GM23248 (cell line): Measurements from ENCODE around the gene TRAPPC2L. TPM values are rescaled to one million over a fixed set of nuclear protein-coding genes. Genes with fewer than 3 reads are reported as not detected.
"Not testable (repeated sequence)": the region's sequence is repeated elsewhere in the genome, so short reads cannot be mapped to it uniquely, and the experiment has no call there.

Experiments
- DNase-seq: peaks from one replicate; pipeline ENCODE4 v3.0.0-alpha.2; 2015
- H2AFZ ChIP-seq: fragments of 200-600 bp; sonication (generic); 2 replicates; pipeline ENCODE4 v1.6.1; 2016; ENCODE audit warnings: antibody characterized with exemption
- H3F3A ChIP-seq: fragments of 200-600 bp; sonication (generic); 2 replicates; pipeline ENCODE4 v1.6.1; 2016; ENCODE audit warnings: mild to moderate bottlenecking, antibody characterized with exemption, mixed run types; ENCODE audit not compliant: insufficient read depth
- H3K27ac ChIP-seq: fragments of 200-600 bp; sonication (generic); 2 replicates; pipeline ENCODE4 v1.5.1; 2016; ENCODE audit warnings: mild to moderate bottlenecking
- H3K27me3 ChIP-seq: fragments of 200-600 bp; sonication (generic); replicated peaks from 2 replicates; pipeline ENCODE4 v1.6.1; 2016; ENCODE audit warnings: mild to moderate bottlenecking; ENCODE audit not compliant: insufficient read depth
- H3K36me3 ChIP-seq: fragments of 200-600 bp; sonication (generic); 2 replicates; pipeline ENCODE4 v1.6.1; 2016; ENCODE audit warnings: low read depth, mild to moderate bottlenecking
- H3K4me1 ChIP-seq: fragments of 200-600 bp; sonication (generic); 2 replicates; pipeline ENCODE4 v1.6.1; 2016; ENCODE audit warnings: mild to moderate bottlenecking; ENCODE audit not compliant: insufficient read depth
- H3K4me2 ChIP-seq: fragments of 200-600 bp; sonication (generic); one replicate; pipeline ENCODE4 v1.6.1; 2016; ENCODE audit warnings: mild to moderate bottlenecking; ENCODE audit not compliant: unreplicated experiment
- H3K4me3 ChIP-seq: fragments of 200-600 bp; sonication (generic); 2 replicates; pipeline ENCODE4 v1.5.1; 2016; ENCODE audit warnings: mild to moderate bottlenecking
- H3K79me2 ChIP-seq: fragments of 200-600 bp; sonication (generic); 2 replicates; pipeline ENCODE4 v1.6.1; 2016; ENCODE audit warnings: mild to moderate bottlenecking; ENCODE audit not compliant: insufficient read depth
- H3K9ac ChIP-seq: fragments of 200-600 bp; sonication (generic); 2 replicates; pipeline ENCODE4 v1.6.1; 2016; ENCODE audit warnings: mild to moderate bottlenecking
- H3K9me2 ChIP-seq: fragments of 200-600 bp; sonication (generic); 2 replicates; pipeline ENCODE4 v1.6.1; 2016; ENCODE audit warnings: mixed run types, mild to moderate bottlenecking, moderate library complexity; ENCODE audit not compliant: insufficient read depth
- H3K9me3 ChIP-seq: fragments of 200-600 bp; sonication (generic); one replicate; pipeline ENCODE4 v1.6.1; 2017; ENCODE audit warnings: low read depth
- H4K20me1 ChIP-seq: fragments of 200-600 bp; sonication (generic); 2 replicates; pipeline ENCODE4 v1.6.0; 2016; ENCODE audit not compliant: insufficient read depth
- EZH2 ChIP-seq: fragments of 200-600 bp; sonication (generic); IDR thresholded peaks from 2 replicates; pipeline ENCODE4 v1.6.1; 2018; ENCODE audit warnings: antibody characterized with exemption, mild to moderate bottlenecking; ENCODE audit not compliant: insufficient read depth, poor library complexity, severe bottlenecking
- EZH2phosphoT487 ChIP-seq: fragments of 200-600 bp; sonication (generic); IDR thresholded peaks from 2 replicates; pipeline ENCODE4 v1.6.1; 2018; ENCODE audit warnings: antibody characterized with exemption, moderate library complexity, mild to moderate bottlenecking, low read depth; ENCODE audit not compliant: insufficient read depth
- WGBS, 2 experiments: methylation state at CpG; one replicate each; pipeline ENCODE4 v1.1.6; 2015 to 2017; ENCODE audit warnings: low lambda C conversion rate in 2 of 2, low coverage in 1 of 2; ENCODE audit errors: missing lambda C conversion rate in 2 of 2; 5-methylcytosine and 5-hydroxymethylcytosine counted together
- in situ Hi-C: fragments of 300-500 bp; cut with MboI; formaldehyde crosslinking; loops from 2 replicates; pipeline ENCODE4 v1.15.0; 2020
- polyA plus RNA-seq: library from polyadenylated mRNA; unstranded; fragments of >200 nt; fragmentation: Nextera tagmentation; extraction: Ambion mirVana; gene quantifications from 2 replicates; pipeline ENCODE4 v1.2.1, GENCODE V29; 2016
- total RNA-seq: library from RNA; depleted of rRNA; stranded (reverse); fragments of >200 nt; shearing (Covaris generic); gene quantifications from 2 replicates; pipeline ENCODE4 v1.2.3, GENCODE V29; 2014

The TRAPPC2L gene
- total and polyA plus RNA-seq, 2 experiments from 2014 or later: 18.7 to 83.2 TPM

- H4K20me1 ChIP-seq: no peaks in the 10 kb centered on the region
- WGBS, 2 experiments: 77 to 82% methylated on average over 14 to 16 of the region's 16 CpGs
- no peak overlapping the region for H3K27ac ChIP-seq
- H3K9ac ChIP-seq: no peak overlapping the region
- H3K9me2 ChIP-seq: no peaks in the 10 kb centered on the region
- DNase-seq: no peak
- TF ChIP-seq EZH2phosphoT487: no peak
- TF ChIP-seq EZH2: no peak
- no peaks in the 10 kb centered on the region for H3K36me3 ChIP-seq
- no peak overlapping the region for H3K4me2 ChIP-seq
- H3K9me3 ChIP-seq: no peaks in the 10 kb centered on the region
- in situ Hi-C loops: no loop called here
- H3K4me1 ChIP-seq: no peaks in the 10 kb centered on the region
- no peaks in the 10 kb centered on the region for H3F3A ChIP-seq
- H3K79me2 ChIP-seq: no peaks in the 10 kb centered on the region
- no peaks in the 10 kb centered on the region for H3K27me3 ChIP-seq
- no peak overlapping the region for H3K4me3 ChIP-seq
- H2AFZ ChIP-seq: no peak overlapping the region
Observed at GRCh38 chr16:88891083-88891482, 34.2 kb downstream of the TRAPPC2L start.

DNA sequence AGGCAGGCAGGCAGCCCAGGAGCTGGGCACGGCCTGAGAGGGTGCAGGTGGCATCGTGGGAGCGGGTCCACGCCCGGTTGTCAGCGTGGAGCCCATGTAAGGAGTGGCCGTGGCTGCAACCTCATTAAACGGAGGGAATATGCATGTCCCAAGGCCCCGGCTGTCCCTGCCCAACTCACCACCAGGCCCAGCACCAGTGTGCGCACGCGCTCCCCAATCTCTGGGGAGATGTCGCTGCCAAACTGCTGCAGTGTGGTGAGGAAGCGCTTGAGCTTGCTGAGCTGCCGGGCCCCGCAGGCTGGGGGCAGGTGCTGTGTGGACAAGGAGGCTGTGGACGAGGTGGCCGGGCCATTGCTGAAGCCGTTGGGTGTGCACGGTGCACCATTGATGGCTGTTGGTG lies 35.1 kb downstream of the TRAPPC2L start:
- Histone ChIP-seq H3K9ac (no peak overlapping the region), H3K9me2 (no peaks in the 10 kb centered on the region), H3K4me1 (no peaks in the 10 kb centered on the region), H3K27ac (no peak overlapping the region), H3K9me3 (no peaks in the 10 kb centered on the region), H3K27me3 (no peaks in the 10 kb centered on the region), H3K4me3 (no peak overlapping the region), H3K79me2 (no peaks in the 10 kb centered on the region), H3F3A (no peaks in the 10 kb centered on the region), H3K4me2 (no peak overlapping the region), H2AFZ (no peak overlapping the region), H3K36me3 (no peaks in the 10 kb centered on the region), H4K20me1 (no peaks in the 10 kb centered on the region)
- 86 to 88% methylated on average over 20 of the region's 20 CpGs for WGBS, 2 experiments
- TF ChIP-seq EZH2 (no peak), EZH2phosphoT487 (no peak)
- no peak for DNase-seq
- in situ Hi-C loops: no loop called here

DNA sequence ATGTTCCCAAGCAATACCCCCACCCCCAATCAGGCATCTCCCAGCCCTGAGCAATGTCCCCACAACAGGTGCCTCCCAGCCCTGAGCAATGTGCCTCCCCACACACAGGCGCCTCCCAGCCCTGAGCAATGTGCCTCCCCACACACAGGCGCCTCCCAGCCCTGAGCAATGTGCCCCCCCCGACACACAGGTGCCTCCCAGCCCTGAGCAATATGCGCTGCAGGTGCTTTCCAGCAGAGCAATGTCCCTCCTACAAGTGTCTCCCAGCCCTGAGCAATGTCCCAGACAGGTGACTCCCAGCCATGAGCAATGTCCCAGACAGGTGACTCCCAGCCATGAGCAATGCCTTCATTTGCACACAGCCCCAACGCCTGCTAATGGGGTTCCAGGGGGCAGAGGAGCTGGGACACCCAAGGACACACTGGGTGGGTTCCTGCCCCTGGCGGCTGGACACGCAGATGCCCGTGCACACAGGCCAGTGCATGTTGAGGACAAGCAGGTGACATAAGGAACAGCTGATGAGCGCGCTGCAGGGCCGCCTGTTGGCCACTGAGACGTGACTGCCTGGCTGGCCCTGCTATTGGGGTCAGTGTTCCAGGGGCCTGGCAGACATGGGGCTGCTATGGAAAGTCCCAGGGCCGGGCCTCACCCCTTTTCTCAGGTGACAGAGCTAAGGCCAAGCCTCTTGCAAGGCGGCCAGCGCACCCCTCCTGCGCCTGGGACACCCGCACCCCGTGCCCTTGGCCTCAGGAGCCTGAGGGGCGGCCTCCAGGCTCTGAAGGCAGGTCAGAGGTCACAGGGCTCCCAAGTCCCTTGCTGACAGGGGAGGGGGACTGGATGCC lies 36.4 kb downstream of the TRAPPC2L start:
- H3K4me1 ChIP-seq: no peaks in the 10 kb centered on the region
- in situ Hi-C loops: no loop called here
- no peaks in the 10 kb centered on the region for H3K79me2 ChIP-seq
- no peak for DNase-seq
- no peak overlapping the region for H3K4me2 ChIP-seq
- H3K9me3 ChIP-seq: no peaks in the 10 kb centered on the region
- no peak overlapping the region for H3K27ac ChIP-seq
- no peaks in the 10 kb centered on the region for H3K27me3 ChIP-seq
- H3K4me3 ChIP-seq: no peak overlapping the region
- TF ChIP-seq EZH2 (no peak), EZH2phosphoT487 (no peak)
- H4K20me1 ChIP-seq: no peaks in the 10 kb centered on the region
- no peak overlapping the region for H2AFZ ChIP-seq
- H3K9me2 ChIP-seq: no peaks in the 10 kb centered on the region
- H3K9ac ChIP-seq: no peak overlapping the region
- no peaks in the 10 kb centered on the region for H3K36me3 ChIP-seq
- WGBS, 2 experiments: 81% methylated on average over 18 to 19 of the region's 19 CpGs
- no peaks in the 10 kb centered on the region for H3F3A ChIP-seq

- in situ Hi-C loops, H3K27ac ChIP-seq, H2AFZ ChIP-seq, H3K36me3 ChIP-seq, H3K9me3 ChIP-seq, H4K20me1 ChIP-seq, H3K79me2 ChIP-seq, H3K9me2 ChIP-seq, H3K27me3 ChIP-seq, H3K9ac ChIP-seq, H3K4me3 ChIP-seq, H3K4me2 ChIP-seq, DNase-seq, H3K4me1 ChIP-seq, H3F3A ChIP-seq: not testable (repeated sequence)
- WGBS, 2 experiments: 79 to 89% methylated on average over 3 to 6 of the region's 6 CpGs
Observed at GRCh38 chr16:88894266-88894665, 37.3 kb downstream of the TRAPPC2L start.
